ENCODE measurements around the gene APOC3. TPM values are rescaled to one million over a fixed set of nuclear protein-coding genes. Genes with fewer than 3 reads are reported as not detected.

APOC3 gene
- total RNA-seq, 1 experiment from 2014 or later, result not detected

- peaks cover 18% of the 10 kb centered on the region for H3K36me3 ChIP-seq (ENCODE audit: low read depth, low read length)
- no peaks in the 10 kb centered on the region for H3K27me3 ChIP-seq (ENCODE audit: low read length)
- H3K27ac ChIP-seq (ENCODE audit: low read length), result no peak overlapping the region
- DNase-seq (no peak), ATAC-seq (no peak)
- H3F3A ChIP-seq (ENCODE audit: low read length, unreplicated experiment), result peaks cover 4% of the 10 kb centered on the region
- intact Hi-C loops (cut with micrococcal nuclease), result no loop called here
- no peaks in the 10 kb centered on the region for H3K9me3 ChIP-seq (ENCODE audit: low read length)
- H3K79me2 ChIP-seq (ENCODE audit: low read length), result no peaks in the 10 kb centered on the region
- H4K20me1 ChIP-seq (ENCODE audit: low read length), result no peaks in the 10 kb centered on the region
- BruUV-seq (replicated peaks), result no TSS peak
- H3K4me2 ChIP-seq (ENCODE audit: low read length), result no peak overlapping the region
- H3K9me2 ChIP-seq (replicated peaks; ENCODE audit: low read length), result no peaks in the 10 kb centered on the region
- no peak overlapping the region for H3K4me3 ChIP-seq (ENCODE audit: low read length)
- POLR2A ChIA-PET (ENCODE audit: unreplicated experiment), result no interaction called here
- peaks cover 20% of the 10 kb centered on the region for H3K4me1 ChIP-seq (ENCODE audit: insufficient read depth, low read length)
- TF ChIP-seq EZH2phosphoT487 (IDR thresholded peaks at IDR 0.05; ENCODE audit: borderline replicate concordance, low read length) (no peak), EZH2 (IDR thresholded peaks at IDR 0.05; ENCODE audit: low read length, unreplicated experiment) (no peak), CTCF (conservative IDR thresholded peaks at IDR 0.05; ENCODE audit: low read depth, low read length) (no peak)
- no peak overlapping the region for H2AFZ ChIP-seq (ENCODE audit: low read length)
- CTCF ChIA-PET, result no interaction called here
- no peak overlapping the region for H3K9ac ChIP-seq (ENCODE audit: low read length)
These were observed 37.2 kb downstream of the APOC3 start for GRCh38 chr11:116866804-116867455.

- H3K36me3 ChIP-seq (ENCODE audit: low read depth, low read length), result peaks cover 19% of the 10 kb centered on the region
- CTCF ChIA-PET, result no interaction called here
- BruUV-seq (replicated peaks), result no TSS peak
These were observed 37.9 kb downstream of the APOC3 start for GRCh38 chr11:116867619-116868018.

More at GRCh38 chr11:116867619-116868018, 37.9 kb downstream of the APOC3 start:
- intact Hi-C loops (cut with micrococcal nuclease), result no loop called here
- no peak overlapping the region for H3K4me2 ChIP-seq (ENCODE audit: low read length)
- no peaks in the 10 kb centered on the region for H3K9me3 ChIP-seq (ENCODE audit: low read length)
- H3K79me2 ChIP-seq (ENCODE audit: low read length), result no peaks in the 10 kb centered on the region
- no peaks in the 10 kb centered on the region for H3K27me3 ChIP-seq (ENCODE audit: low read length)
- no peaks in the 10 kb centered on the region for H3K9me2 ChIP-seq (replicated peaks; ENCODE audit: low read length)
- TF ChIP-seq EZH2phosphoT487 (IDR thresholded peaks at IDR 0.05; ENCODE audit: borderline replicate concordance, low read length), result no peak
- TF ChIP-seq EZH2 (IDR thresholded peaks at IDR 0.05; ENCODE audit: low read length, unreplicated experiment), result no peak
- TF ChIP-seq CTCF (conservative IDR thresholded peaks at IDR 0.05; ENCODE audit: low read depth, low read length), result no peak
- no peak overlapping the region for H3K27ac ChIP-seq (ENCODE audit: low read length)
- H3K4me1 ChIP-seq (ENCODE audit: insufficient read depth, low read length), result peaks cover 19% of the 10 kb centered on the region
- H3F3A ChIP-seq (ENCODE audit: low read length, unreplicated experiment), result peaks cover 5% of the 10 kb centered on the region
- H3K9ac ChIP-seq (ENCODE audit: low read length), result no peak overlapping the region
- no peak for ATAC-seq
- POLR2A ChIA-PET (ENCODE audit: unreplicated experiment), result no interaction called here
- H4K20me1 ChIP-seq (ENCODE audit: low read length), result no peaks in the 10 kb centered on the region
- no peak overlapping the region for H3K4me3 ChIP-seq (ENCODE audit: low read length)
- no peak overlapping the region for H2AFZ ChIP-seq (ENCODE audit: low read length)
- DNase-seq, result no peak
